ENCODE results near the gene CCDC127.
"Not testable (repeated sequence)": the region's sequence is repeated elsewhere in the genome, so short reads cannot be mapped to it uniquely, and the experiment has no call there.

Gene CCDC127, protein sequence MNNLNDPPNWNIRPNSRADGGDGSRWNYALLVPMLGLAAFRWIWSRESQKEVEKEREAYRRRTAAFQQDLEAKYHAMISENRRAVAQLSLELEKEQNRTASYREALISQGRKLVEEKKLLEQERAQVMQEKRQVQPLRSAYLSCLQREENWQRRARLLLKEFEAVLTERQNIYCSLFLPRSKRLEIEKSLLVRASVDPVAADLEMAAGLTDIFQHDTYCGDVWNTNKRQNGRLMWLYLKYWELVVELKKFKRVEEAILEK

GRCh38 chr5:217494-218456 lies at the start of gene CCDC127, which contains the start of gene SDHA:
TSS of gene CCDC127 (minus strand) at chr5:218153. CDS start at chr5:216849, 1,304 bp downstream.
TSS of gene SDHA (plus strand) at chr5:218320. CDS start at chr5:218356, 36 bp downstream.
- peak; percentile 95 for DNase-seq

GRCh38 chr5:267716-268115 lies 49.8 kb upstream of the CCDC127 start:
- DNase-seq: no peak

GRCh38 chr5:266311-267026 lies 48.5 kb upstream of the CCDC127 start:
- DNase-seq: not testable (repeated sequence)

- no peak for DNase-seq
Measured at GRCh38 chr5:264338-264737, 46.4 kb upstream of the CCDC127 start.

DNA sequence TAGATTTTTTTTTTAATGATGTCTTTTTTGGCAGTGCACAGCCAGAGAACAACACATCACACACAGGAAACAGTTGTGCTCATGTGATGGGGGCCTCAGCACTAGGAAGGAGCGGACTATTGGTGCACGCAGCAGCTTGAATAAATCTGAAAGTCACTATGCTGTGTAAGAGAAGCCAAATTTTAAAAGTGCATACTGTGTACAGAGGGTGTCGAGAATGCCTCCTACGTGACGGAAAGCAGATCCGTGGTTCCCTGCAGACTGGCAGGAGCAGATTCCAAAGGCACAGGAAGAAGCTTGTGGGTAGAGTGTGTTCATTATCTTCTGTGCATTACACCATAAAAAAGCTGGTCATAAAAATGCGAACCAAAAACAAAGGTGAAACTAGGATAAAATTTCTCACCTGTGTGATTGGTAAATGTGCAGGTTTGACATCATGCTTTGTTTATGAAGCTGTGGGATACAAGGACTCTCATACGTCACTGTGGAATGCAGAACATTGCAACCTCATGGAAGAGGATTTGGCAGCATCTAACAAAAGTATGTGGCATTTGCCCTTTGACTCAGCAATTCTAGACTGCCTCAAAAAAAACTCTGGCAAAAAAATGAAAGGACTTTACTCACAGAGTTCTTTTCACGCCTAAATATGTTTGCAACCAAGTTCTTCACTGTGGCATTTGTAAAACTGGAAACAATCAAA lies 45.5 kb upstream of the CCDC127 start:
- DNase-seq: not testable (repeated sequence)

GRCh38 chr5:257148-257547 lies 39.2 kb upstream of the CCDC127 start:
- DNase-seq: no peak

- not testable (repeated sequence) for DNase-seq
Measured at GRCh38 chr5:256347-256746, 38.4 kb upstream of the CCDC127 start.

DNA sequence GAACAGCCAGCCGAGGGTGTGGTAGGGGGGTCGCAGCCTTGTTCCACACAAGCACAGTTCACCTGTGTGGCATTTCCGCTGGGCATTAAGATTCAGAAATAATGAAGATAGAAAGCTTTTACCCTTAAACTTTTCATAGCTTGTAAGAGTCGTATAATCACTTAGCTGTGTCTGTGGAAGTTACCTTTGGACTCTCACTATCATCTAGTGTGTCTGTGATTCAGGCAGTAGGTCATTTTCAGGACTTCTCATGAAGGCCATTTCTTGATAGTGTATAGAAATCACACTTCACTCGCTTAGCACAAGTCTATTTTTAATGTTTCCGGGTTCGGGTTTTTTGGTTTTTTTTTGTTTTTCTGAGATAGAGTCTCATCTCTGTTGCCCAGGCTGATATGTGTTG lies 37.2 kb upstream of the CCDC127 start:
- DNase-seq: not testable (repeated sequence)

DNA sequence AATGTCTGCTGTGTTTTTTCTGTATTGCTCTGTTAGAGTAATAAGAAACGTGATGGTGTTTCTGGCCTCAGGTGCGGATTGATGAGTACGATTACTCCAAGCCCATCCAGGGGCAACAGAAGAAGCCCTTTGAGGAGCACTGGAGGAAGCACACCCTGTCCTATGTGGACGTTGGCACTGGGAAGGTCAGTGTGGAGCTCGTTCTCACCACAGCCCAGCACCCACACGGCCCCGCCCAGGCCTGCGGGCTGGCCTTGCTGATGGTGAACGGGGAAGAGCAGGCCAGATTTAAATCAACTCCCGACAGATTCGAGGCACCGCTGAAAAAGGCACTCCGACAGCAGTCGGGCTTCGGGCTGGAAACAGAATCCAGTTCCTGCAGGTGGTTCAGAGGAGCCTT lies 36.4 kb upstream of the CCDC127 start:
- not testable (repeated sequence) for DNase-seq

- DNase-seq: no peak
Measured at GRCh38 chr5:252546-252945, 34.6 kb upstream of the CCDC127 start.

GRCh38 chr5:251975-252374 lies 34.0 kb upstream of the CCDC127 start:
- not testable (repeated sequence) for DNase-seq

- not testable (repeated sequence) for DNase-seq
Measured at GRCh38 chr5:251538-251937, 33.6 kb upstream of the CCDC127 start.

- DNase-seq: not testable (repeated sequence)
Measured at GRCh38 chr5:251016-251415, 33.1 kb upstream of the CCDC127 start.

DNA sequence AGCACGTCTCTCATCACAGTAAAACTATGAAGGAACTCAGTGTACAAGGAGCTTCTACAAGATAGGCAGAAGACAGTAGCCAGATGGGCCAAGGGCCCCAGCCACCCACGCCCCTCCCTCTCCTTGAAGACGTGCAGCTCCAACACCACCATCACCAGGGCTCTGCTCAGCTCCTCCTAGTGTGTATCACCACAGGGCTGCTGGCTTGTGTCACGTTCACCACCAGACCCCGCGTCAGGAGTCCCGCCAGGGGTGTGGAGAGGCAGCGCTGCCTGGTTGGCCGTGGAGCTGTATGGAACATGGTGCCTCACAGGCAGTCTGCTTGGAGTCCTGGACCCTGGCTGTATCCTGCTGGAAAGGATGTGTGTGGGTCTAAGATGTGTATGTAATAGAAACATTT lies 32.4 kb upstream of the CCDC127 start:
- not testable (repeated sequence) for DNase-seq

DNA sequence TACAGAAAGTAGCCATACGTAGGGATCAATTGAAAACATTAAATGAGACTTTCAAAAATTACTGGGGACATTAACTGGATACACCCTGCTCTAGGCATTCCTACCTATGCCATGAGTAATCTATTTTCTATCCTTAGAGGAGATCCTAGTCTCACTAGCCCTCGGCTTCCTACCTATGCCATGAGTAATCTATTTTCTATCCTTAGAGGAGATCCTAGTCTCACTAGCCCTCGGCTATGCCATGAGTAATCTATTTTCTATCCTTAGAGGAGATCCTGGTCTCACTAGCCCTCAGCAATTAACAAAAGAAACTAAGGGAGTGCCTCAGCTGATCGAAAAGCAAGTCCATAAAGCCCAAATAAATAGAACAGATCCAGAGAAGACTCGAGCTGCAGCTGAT lies 27.8 kb upstream of the CCDC127 start:
- not testable (repeated sequence) for DNase-seq

GRCh38 chr5:243683-244367 lies 25.9 kb upstream of the CCDC127 start:
- not testable (repeated sequence) for DNase-seq

DNA sequence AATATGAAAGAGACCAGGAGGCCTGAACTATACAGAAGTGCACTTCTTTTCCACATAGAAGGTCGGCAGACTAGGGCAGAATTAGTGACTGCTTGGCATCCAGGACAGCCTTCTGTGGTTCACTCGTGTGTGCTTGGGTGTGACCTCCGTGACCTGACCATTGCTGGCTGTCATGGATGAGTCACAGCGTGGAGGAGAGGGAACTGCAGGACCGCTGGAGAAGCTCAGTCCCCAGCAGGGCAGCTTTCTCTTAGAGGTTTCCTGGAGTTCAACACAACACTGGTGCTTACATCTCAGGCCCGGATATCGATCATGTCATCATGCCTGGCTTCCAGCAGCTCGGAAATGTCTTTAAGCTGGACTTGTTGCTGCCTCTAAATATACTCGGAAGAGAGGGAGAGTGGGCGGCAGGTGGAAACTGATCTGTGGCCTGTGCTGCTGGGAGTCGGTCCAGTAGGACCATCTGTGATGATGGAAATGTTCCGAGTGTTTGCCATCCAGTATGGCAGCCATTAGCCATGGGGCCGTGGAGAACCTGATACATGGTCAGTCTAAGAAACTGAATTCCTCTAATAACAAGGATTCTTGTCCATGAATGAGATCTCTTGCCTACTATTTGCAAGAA lies 23.2 kb upstream of the CCDC127 start:
- DNase-seq: not testable (repeated sequence)

GRCh38 chr5:240550-240949 lies 22.6 kb upstream of the CCDC127 start:
- not testable (repeated sequence) for DNase-seq

DNA sequence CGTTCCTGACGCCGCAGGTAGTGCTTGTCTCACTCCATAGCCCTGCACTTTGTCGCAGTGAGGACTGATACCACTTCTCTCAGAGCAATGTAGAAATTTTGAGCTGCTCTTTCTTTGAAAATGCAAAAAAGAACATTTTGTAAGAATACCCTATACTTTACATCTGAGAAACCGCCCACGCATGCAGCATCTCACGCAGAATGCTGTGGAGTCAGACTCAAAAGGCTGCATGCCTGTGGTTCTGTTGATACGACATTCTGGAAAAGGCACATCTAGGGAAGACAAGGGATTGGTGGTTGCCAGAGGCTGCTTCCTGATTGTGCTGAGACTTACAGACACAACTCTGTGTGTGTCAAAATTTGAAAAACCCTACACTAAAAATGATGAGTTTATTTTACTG lies 20.0 kb upstream of the CCDC127 start:
- DNase-seq: not testable (repeated sequence)

GRCh38 chr5:235527-235926 lies 17.6 kb upstream of the CCDC127 start:
- not testable (repeated sequence) for DNase-seq

GRCh38 chr5:234450-234849 lies 16.5 kb upstream of the CCDC127 start:
- DNase-seq: no peak
